Measurements from ENCODE around the gene WDR64.

Gene WDR64

GRCh38 chr1:241838897-241839296, 186.8 kb downstream of the WDR64 start:
- no peak for DNase-seq (ENCODE audit: low read depth in 2 of 2)

GRCh38 chr1:241839369-241839979, 187.4 kb downstream of the WDR64 start:
- DNase-seq (ENCODE audit: low read depth in 2 of 2): no peak

GRCh38 chr1:241840164-241840563, 188.1 kb downstream of the WDR64 start:
- no peak for DNase-seq (ENCODE audit: low read depth in 2 of 2)

- DNase-seq (ENCODE audit: low read depth in 2 of 2): no peak
Observed at GRCh38 chr1:241841691-241842090, 189.6 kb downstream of the WDR64 start.

GRCh38 chr1:241842565-241842964, 190.5 kb downstream of the WDR64 start:
- DNase-seq (ENCODE audit: low read depth in 2 of 2): no peak

- no peak for DNase-seq (ENCODE audit: low read depth in 2 of 2)
Observed at GRCh38 chr1:241844593-241844992, 192.5 kb downstream of the WDR64 start.

- no peak for DNase-seq (ENCODE audit: low read depth in 2 of 2)
Observed at GRCh38 chr1:241846375-241846774, 194.3 kb downstream of the WDR64 start.

GRCh38 chr1:241846862-241847539, 194.9 kb downstream of the WDR64 start:
- DNase-seq (ENCODE audit: low read depth in 2 of 2): no peak

- no peak for DNase-seq (ENCODE audit: low read depth in 2 of 2)
Observed at GRCh38 chr1:241847540-241847795, 195.4 kb downstream of the WDR64 start.

- DNase-seq (ENCODE audit: low read depth in 2 of 2): peak; percentile 81 to 86
Observed at GRCh38 chr1:241847796-241848685, 196.0 kb downstream of the WDR64 start, which contains the start of gene EXO1. Gene EXO1, plus strand, starts transcription at chr1:241848204. Its CDS starts 2,222 bp downstream, at chr1:241850426.

GRCh38 chr1:241848686-241849344, 196.7 kb downstream of the WDR64 start:
- DNase-seq (ENCODE audit: low read depth in 2 of 2): no peak

- no peak for DNase-seq (ENCODE audit: low read depth in 2 of 2)
Observed at GRCh38 chr1:241849345-241849695, 197.2 kb downstream of the WDR64 start.
